Left ventricle myocardium inferior (tissue), 1 donor: ENCODE results near the gene TMPRSS13. TPM values are rescaled to one million over a fixed set of nuclear protein-coding genes. Genes with fewer than 3 reads are reported as not detected.

ENCODE experiments used
- DNase-seq: peaks from one replicate; pipeline ENCODE4 v3.0.0-alpha.2; 2020
- H3K27ac ChIP-seq: fragments of 200-600 bp; replicated peaks from 2 replicates; pipeline ENCODE4 v1.8.0; 2021
- H3K27me3 ChIP-seq: fragments of 200-600 bp; 2 replicates; pipeline ENCODE4 v1.8.0; 2021; ENCODE audit warnings: low read depth
- H3K36me3 ChIP-seq: fragments of 200-600 bp; 2 replicates; pipeline ENCODE4 v1.8.0; 2021
- H3K4me1 ChIP-seq: fragments of 200-600 bp; 2 replicates; pipeline ENCODE4 v1.8.0; 2021
- H3K4me3 ChIP-seq: fragments of 200-600 bp; 2 replicates; pipeline ENCODE4 v1.8.0; 2021; ENCODE audit warnings: mild to moderate bottlenecking, moderate library complexity
- H3K9me3 ChIP-seq: fragments of 200-600 bp; replicated peaks from 2 replicates; pipeline ENCODE4 v1.8.0; 2021
- intact Hi-C: fragments of 100-400 bp; cut with micrococcal nuclease; formaldehyde crosslinking; loops from one replicate; pipeline ENCODE4 v1.11.0; 2022
- total RNA-seq: library from RNA; stranded (reverse); fragmentation: NEBNext Ultra II Directional; extraction: Animal tissue kit (Norgen Biotek cat#: 25700); gene quantifications from one replicate; pipeline ENCODE4 v1.2.1, GENCODE V29; 2021
- TF ChIP-seq, protein P1 (sequence below): fragments of 200-600 bp; IDR thresholded peaks from 2 replicates; pipeline ENCODE4 v1.8.0; 2021; ENCODE audit warnings: antibody characterized with exemption, mild to moderate bottlenecking, borderline replicate concordance
- donor health status: DM: no; HTN: yes; CAD: no; lungs with severe emphysema.

TMPRSS13 gene
- total RNA-seq, 1 donor from 2014 or later: not detected

DNA sequence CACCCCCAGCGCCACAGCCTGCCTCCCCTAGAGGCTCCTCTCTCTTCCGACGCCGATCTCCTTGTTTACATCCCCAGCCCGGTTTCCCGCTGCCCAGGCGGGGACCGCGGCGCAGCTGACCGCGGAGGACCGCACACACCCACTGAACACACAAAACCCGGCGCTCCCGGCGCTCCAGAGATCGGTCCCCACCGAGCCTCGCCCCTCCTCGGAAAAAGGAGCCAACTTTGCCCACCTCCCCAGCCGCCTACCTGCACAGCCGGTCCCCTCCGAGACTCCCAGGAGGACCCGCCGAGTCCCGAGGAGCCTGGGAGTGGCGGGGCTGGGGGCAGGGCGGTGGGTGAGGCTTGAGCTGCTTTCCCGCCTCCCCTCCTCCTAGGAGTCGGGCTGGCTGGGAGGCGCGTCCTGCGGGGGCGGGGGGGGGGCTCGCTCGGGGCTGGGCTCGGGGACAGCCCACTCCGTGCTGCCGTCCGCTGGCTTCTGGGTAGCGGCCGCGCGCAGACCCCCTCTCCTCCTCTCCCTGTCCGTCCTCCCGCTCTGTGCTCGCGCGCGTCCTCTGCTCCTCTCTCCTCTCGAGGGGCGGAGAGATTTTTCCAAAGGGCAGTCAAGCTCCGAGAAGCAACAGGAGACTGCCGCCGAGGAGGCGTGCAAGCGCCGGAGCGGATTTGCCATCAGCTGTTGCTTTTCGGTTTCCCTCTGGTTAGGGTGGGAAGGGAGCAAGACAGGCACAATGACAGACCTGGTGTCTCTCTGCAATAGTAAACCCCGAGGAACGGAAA, 52.7 kb downstream of the TMPRSS13 start, which contains the start of gene FXYD6:
Gene FXYD6, minus strand, starts transcription at position 318 of the 779 bp plus-strand sequence. CDS start 33,882 bp downstream, outside the sequence.
- H3K4me1 ChIP-seq: peaks cover 69% of the 10 kb centered on the region
- peaks cover 53% of the 10 kb centered on the region for H3K27me3 ChIP-seq
- peak within 1 kb of the TSS; percentile 87 for H3K4me3 ChIP-seq
- TF ChIP-seq, protein P1, sequence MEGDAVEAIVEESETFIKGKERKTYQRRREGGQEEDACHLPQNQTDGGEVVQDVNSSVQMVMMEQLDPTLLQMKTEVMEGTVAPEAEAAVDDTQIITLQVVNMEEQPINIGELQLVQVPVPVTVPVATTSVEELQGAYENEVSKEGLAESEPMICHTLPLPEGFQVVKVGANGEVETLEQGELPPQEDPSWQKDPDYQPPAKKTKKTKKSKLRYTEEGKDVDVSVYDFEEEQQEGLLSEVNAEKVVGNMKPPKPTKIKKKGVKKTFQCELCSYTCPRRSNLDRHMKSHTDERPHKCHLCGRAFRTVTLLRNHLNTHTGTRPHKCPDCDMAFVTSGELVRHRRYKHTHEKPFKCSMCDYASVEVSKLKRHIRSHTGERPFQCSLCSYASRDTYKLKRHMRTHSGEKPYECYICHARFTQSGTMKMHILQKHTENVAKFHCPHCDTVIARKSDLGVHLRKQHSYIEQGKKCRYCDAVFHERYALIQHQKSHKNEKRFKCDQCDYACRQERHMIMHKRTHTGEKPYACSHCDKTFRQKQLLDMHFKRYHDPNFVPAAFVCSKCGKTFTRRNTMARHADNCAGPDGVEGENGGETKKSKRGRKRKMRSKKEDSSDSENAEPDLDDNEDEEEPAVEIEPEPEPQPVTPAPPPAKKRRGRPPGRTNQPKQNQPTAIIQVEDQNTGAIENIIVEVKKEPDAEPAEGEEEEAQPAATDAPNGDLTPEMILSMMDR: no peak
- peak; percentile 73 for DNase-seq
- intact Hi-C loops: no loop called here
- H3K36me3 ChIP-seq: no peaks in the 10 kb centered on the region
- H3K9me3 ChIP-seq: no peaks in the 10 kb centered on the region
- H3K27ac ChIP-seq: peak within 1 kb of the TSS; percentile 92

- H3K27me3 ChIP-seq: peaks cover 55% of the 10 kb centered on the region
- peak overlapping the region; percentile 87 for H3K4me3 ChIP-seq
- TF ChIP-seq, protein P1: no peak
- intact Hi-C loops: no loop called here
- H3K36me3 ChIP-seq: no peaks in the 10 kb centered on the region
- H3K9me3 ChIP-seq: no peaks in the 10 kb centered on the region
- DNase-seq: no peak
- H3K4me1 ChIP-seq: peaks cover 74% of the 10 kb centered on the region
- peak overlapping the region; percentile 92 for H3K27ac ChIP-seq
Observed at GRCh38 chr11:117876059-117876340, 53.2 kb downstream of the TMPRSS13 start.

DNA sequence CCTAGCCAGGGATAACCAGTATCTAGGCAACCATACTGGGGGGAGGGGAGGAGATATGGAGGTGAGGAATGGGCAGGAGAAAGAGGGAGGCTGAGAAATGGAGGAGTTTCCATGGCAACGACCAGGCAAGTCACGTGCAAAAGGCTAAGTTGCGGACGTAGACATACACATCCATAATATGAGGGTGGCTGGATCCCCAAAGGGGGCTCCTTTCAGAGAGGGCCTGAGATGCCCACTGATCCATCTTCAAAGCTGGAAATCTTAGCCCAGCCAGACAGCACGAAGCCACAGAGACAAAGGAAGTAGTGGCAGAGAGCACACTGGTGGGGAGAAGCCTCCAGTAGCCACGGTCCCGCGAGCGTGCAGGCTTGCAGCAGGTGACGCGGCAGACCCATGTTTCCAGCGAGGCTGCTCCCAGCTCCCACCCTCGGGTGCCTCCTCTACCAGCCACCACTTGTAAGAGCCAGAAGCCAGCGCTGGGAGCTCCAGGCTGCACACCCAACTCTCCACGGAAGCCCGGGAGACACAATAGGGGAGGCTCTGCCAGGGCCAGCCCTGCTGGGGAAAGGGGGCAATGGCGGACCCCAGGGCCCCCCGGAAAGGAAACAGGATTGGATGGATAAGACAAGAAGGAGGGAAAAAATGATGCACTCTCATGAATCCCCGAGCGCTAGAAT, 53.7 kb downstream of the TMPRSS13 start:
- H3K4me1 ChIP-seq: peaks cover 79% of the 10 kb centered on the region
- peak; percentile 45 for DNase-seq
- intact Hi-C loops: no loop called here

GRCh38 chr11:117874910-117875381, 54.3 kb downstream of the TMPRSS13 start:
- Histone ChIP-seq H3K36me3 (no peaks in the 10 kb centered on the region), H3K4me1 (peaks cover 85% of the 10 kb centered on the region), H3K27me3 (peaks cover 55% of the 10 kb centered on the region), H3K9me3 (no peaks in the 10 kb centered on the region), H3K4me3 (peak overlapping the region; percentile 87), H3K27ac (peak overlapping the region; percentile 92)
- DNase-seq: no peak
- intact Hi-C loops: no loop called here
- TF ChIP-seq, protein P1: no peak

More for the DNA sequence above, 53.7 kb downstream of the TMPRSS13 start:
- Histone ChIP-seq H3K27me3 (peaks cover 55% of the 10 kb centered on the region), H3K36me3 (no peaks in the 10 kb centered on the region), H3K27ac (peak overlapping the region; percentile 92), H3K9me3 (no peaks in the 10 kb centered on the region), H3K4me3 (peak overlapping the region; percentile 87)
- TF ChIP-seq, protein P1: no peak

- peaks cover 91% of the 10 kb centered on the region for H3K4me1 ChIP-seq
- H3K27me3 ChIP-seq: peaks cover 55% of the 10 kb centered on the region
- no peak for DNase-seq
- peak overlapping the region; percentile 87 for H3K4me3 ChIP-seq
- TF ChIP-seq, protein P1: no peak
- no peaks in the 10 kb centered on the region for H3K36me3 ChIP-seq
- intact Hi-C loops: no loop called here
- H3K27ac ChIP-seq: peak overlapping the region; percentile 92
- no peaks in the 10 kb centered on the region for H3K9me3 ChIP-seq
Observed at GRCh38 chr11:117874253-117874909, 54.8 kb downstream of the TMPRSS13 start.
